OCI-LY1 (cell line): ENCODE measurements around the gene ZFPM1.

Source experiments
- CTCF ChIP-seq: fragments of 200-600 bp; sonication (generic), shearing (Covaris generic); IDR thresholded peaks from 2 replicates; pipeline ENCODE4 v1.5.1; 2017; ENCODE audit warnings: mild to moderate bottlenecking, antibody characterized with exemption, low read length, moderate library complexity, mixed read lengths
- EZH2 ChIP-seq: fragments of 200-600 bp; sonication (generic), shearing (Covaris generic); IDR thresholded peaks from 2 replicates; pipeline ENCODE4 v1.8.0; 2017; ENCODE audit warnings: borderline replicate concordance, mixed run types, mild to moderate bottlenecking, antibody characterized with exemption, low read length, moderate library complexity, mixed read lengths

GRCh38 chr16:88540346-88540977 is 87.4 kb downstream of the ZFPM1 start:
- TF ChIP-seq CTCF (no peak), EZH2 (no peak)
